RKO (cell line): Measurements from ENCODE around the gene UBA1.

Experiments
- DNase-seq: peaks from one replicate; pipeline ENCODE4 v3.0.0-alpha.2; 2016; ENCODE audit warnings: low spot score

UBA1 gene

DNA sequence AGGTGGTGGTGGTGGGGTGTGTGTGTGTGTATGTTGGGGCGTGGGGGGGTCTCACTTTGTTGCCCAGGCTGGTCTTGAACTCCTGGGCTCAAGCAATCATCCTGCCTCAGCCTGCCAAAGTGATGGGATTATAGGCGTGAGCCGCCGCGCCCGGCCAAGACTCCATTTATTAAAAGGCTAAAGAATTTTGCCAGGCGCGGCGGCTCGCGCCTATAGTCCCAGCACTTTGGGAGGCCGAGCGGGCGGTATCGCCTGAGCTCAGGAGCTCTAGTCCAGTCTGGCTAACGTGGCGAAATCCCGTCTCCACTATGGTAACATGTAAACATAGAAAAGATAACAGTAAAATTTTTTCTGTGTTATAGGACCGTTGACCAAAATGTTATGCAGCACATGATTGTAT, 3.7 kb upstream of the UBA1 start:
- DNase-seq: no peak

DNA sequence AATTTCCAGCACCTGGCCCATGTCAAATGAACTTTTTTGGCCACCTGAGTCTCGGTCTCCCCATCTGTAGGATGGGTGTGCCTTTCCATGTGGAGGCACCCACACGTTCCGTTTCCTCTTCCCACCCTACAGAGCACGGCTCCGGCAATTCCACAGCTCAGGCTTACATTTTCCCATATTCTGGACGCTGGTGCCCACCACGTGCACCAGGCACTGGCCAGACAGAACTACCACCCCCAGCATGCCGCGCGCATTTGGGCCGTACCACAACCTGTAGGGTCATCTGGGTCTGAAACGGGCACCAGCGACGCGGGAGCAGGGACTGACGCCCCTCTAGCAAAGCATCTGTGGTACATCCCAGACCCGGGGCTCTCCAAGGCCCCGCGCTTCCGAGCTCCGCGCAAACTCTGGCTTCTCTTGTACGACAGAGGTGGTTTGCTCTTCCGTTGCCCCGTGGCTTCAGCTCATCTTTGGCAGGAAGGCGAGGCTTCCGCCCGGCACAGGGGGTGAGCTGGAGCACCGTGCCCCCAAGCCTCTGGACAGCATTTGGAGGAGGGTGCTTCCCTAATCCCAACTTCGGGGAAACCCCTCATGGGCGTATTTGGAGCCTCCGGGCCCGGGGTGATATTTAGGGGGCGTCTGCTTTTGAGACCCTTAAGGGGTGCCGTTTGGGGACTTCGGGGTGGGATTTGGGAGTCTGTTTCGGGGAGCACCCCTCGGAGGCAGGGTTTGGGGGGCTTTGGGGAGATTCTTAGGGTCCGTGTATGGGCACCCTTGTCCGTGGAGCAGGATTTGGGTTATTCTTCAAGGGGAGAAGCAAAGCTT, 3.0 kb upstream of the UBA1 start:
- peak; percentile 95 for DNase-seq

DNA sequence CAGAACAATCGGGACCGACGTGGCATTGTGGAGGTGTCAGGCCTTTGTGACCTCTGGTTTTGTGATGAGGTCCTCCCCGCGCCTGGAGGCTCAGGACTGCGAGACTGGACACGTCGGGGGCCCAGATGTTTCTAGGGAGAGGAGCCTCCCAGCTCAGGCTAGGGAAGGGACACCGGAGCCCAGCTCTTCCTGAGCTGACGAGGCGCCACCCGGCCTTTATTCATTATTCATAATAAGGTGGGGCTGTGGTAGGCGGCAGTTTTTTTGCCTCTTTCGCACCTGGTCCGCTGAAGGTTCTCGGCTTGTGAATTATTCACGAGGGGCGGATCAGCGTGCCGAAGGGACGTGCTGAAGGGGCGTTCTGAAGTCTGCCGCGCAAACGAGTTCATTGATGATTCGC, 2.3 kb upstream of the UBA1 start:
- DNase-seq: peak; percentile 34

DNA sequence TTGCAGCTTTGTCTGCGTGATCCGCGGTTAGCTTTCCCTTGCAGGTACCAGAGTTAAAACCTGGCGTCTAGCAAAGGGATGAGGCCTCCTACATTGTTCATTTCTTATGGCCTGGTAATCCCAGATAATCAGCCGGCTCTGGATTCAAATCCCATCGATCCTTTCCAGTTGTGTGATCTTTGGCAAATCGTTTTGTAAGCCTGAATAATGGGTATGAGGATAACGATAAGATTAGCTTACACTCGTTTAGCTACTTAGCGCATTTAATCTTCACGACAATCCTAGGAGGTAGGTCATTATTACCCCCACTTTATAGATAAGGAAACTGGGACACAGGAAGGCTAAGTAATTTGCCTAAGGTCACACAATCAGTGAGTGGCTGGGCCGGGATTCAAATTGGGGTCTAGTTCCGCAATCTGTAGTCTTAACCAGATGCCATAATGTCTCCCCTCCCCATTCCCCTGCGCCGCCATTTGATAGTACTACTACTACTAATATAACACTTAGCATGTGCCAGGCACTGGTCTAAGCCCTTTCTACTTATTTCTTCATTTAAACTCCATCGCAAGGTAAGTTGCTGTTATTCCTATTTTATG, 1.7 kb upstream of the UBA1 start:
- DNase-seq: peak; percentile 36

DNA sequence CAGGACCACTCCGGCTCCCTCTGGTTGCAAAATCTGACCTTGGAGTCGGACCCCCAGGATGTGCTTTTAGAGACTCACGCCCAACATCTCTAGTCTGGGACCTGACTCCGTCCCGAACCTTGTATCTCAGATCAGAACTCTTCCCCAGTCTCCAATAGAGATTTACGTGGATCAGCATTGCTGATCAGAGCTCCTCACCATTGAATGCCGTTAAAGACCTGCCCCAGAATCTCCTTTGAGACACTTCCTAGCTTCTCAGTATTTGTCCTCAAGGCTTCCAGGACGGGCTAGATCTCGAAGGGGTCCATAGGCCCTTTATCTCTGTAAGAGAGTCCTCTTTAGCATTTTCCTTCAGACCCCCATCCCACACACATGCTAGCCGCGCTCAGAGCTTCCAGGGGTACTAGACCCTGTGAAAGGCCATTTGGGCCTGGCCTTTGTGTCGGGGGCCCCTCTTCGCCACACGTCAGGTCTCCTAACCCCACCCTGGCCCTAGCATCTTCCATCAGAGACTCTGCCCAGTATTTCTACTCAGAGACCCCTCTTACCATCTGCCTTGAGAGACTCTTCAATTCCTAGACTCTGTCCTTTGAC, 662 bp downstream of the UBA1 start:
- DNase-seq: peak; percentile 26

DNA sequence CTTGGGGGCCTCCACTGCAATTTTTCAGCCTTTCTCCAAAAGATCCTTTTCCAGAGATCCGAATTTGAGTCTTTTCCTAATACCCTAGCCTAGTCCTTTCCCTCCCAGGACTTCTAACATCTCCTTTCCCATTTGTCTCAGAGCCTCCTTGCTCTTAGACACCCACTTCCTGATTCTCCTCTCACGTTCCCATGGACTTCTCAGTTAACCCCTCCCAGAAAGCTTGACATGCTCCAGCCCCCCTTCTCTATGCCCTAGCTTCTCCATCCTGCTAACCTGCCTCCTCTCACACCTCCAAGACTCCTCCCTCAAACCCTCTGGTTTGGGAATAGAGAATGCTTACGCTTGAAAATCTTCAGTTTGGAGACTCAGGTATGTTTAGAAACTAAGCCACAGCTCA, 2.5 kb downstream of the UBA1 start:
- no peak for DNase-seq

DNA sequence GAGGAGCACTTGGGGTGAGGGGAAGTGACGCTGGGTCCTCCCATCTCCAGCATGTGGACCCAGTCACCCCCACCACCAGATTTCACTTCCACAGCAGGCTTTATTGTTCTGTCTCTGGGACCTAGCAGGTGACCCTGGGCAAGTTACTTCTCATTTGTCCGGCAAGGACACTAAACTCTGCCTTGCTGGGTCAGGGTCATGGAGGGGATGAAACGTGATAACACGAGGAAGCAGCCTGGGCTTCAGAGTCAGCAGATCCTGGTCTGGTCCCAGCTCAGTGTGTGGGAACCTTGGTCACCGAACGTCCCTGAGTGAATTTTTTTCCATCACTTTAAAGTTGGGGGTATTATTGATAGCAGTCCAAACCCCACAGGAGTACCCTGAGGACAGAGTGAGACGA, 3.9 kb downstream of the UBA1 start:
- DNase-seq: no peak

DNA sequence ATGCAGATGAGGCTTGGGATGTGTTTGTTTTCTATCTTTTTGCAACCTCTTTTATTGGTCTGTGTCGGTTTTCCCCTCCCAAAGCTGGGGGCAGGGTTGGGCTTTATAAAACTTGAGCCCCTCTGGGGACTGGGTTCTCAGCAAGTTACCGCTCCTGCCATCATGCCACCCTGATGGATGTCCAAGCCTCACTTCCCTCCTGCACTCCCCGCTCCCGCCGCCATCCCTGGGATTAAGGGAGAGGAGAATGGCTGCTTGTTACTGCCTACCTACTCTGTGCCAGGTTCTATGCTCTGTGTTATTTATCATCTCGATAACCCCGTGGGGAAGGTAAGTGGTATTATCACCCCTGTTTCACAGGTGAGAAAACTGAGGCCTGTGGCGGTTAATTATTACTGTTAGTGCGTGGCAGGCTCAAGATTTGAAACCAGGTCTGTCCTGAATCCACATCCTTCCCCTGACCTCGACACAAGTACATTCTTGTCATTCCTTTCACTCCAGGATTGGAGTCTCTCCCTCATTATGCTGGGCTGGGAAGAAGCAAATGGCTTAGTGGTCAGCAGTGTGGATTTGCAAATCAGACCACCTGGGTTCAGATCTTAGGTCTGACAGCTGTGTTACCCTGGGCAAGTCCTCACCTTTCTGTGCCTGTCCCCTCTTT, 4.5 kb downstream of the UBA1 start:
- DNase-seq: no peak

DNA sequence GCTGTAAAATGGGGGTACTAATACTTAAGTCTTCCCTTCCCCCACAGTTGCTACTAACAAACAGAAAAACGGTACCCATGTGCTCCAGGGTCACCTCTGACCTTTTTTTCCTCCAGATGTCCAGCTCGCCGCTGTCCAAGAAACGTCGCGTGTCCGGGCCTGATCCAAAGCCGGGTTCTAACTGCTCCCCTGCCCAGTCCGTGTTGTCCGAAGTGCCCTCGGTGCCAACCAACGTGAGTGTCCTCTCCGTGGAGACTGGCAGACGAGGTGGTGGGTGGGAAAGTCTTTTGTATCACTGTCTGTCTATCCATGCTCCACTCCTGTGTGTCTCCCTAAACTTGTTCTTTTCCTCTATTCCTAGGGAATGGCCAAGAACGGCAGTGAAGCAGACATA, 5.1 kb downstream of the UBA1 start:
- DNase-seq: no peak

DNA sequence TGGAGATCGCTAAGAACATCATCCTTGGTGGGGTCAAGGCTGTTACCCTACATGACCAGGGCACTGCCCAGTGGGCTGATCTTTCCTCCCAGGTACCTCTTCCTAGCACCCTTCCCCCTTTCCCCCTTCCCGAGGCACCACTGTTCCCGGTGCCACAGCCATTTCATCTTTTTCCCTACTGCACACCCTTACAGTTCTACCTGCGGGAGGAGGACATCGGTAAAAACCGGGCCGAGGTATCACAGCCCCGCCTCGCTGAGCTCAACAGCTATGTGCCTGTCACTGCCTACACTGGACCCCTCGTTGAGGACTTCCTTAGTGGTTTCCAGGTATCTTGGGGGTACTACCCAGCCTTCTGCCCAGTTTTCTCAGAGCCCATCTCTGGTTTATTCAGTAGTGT, 5.7 kb downstream of the UBA1 start:
- DNase-seq: no peak

DNA sequence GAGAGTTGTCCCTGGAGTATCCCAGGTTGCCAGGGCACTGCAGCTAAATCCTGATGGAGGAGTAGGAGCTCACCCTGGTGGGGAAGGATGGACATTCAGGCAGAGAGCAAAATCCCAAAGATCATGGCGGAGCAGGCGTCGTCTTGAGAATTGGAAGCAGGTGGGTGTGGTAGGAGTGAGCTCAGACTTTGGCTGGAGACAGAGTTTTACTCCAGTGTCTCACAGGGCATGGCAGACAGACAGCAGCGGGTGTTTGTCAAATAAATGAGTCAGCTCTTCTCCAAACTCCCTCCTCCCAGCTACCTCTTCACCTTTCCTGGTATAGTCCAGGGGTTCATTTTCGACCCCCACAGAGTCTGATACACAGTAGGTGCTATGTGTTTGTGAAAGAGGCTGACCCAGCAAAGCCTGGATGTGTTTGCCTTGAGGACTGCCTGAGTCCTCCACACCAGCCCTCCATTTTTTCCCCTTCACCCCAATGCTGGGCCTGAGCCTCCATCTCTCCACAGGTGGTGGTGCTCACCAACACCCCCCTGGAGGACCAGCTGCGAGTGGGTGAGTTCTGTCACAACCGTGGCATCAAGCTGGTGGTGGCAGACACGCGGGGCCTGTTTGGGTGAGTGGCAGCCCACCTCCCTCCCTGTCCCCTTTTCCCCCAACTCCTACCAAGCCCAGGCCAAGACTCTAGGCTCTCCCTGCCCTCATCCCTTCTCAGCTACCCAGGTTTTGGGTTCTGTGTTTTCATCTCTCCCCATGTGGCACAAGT, 6.9 kb downstream of the UBA1 start:
- peak; percentile 47 for DNase-seq

DNA sequence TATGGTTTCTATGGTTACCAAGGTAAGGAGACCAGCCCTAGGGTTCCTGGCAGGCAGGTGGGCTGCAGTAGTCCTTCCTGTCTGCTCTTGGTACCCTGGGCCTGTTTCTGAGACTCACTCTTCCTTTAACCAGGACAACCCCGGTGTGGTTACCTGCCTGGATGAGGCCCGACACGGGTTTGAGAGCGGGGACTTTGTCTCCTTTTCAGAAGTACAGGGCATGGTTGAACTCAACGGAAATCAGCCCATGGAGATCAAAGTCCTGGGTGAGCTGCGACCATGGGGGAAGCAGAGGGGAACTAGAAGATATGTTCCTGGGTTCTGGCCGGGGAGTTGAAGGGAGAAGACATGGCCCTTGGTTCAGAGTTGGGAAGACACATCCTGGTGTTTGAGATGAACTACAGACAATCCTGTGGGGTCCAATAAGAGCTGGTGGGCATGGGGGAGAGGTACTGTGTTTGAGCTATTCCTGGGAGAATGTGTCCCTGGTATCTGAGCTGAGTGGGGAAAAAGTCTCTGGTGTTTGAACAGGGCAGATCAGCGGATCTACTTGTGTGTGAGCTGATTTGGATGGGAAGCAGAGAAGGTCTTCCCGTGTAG, 7.8 kb downstream of the UBA1 start:
- DNase-seq: no peak

DNA sequence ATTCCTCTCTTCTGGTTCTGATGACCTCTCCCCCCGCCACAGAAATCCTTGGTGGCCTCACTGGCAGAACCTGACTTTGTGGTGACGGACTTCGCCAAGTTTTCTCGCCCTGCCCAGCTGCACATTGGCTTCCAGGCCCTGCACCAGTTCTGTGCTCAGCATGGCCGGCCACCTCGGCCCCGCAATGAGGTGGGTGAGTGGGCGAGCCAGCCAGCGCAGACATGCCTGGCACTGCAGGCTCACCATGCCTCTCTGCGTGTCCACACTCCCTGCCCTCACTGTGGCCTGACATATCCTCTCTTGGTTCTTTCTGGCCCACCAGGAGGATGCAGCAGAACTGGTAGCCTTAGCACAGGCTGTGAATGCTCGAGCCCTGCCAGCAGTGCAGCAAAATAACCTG, 8.7 kb downstream of the UBA1 start:
- no peak for DNase-seq

DNA sequence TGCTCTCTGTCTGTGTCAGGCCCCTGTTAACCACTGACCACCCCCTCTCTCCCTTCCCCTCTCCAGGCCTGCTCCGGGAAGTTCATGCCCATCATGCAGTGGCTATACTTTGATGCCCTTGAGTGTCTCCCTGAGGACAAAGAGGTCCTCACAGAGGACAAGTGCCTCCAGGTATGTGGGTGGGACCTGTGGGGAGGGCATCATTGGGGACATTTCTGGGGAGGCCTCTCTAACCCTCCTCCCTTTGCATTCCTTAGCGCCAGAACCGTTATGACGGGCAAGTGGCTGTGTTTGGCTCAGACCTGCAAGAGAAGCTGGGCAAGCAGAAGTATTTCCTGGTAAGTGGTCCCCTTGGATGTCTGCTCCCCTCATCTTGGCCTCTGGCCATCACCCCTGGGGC, 9.2 kb downstream of the UBA1 start:
- DNase-seq: no peak

DNA sequence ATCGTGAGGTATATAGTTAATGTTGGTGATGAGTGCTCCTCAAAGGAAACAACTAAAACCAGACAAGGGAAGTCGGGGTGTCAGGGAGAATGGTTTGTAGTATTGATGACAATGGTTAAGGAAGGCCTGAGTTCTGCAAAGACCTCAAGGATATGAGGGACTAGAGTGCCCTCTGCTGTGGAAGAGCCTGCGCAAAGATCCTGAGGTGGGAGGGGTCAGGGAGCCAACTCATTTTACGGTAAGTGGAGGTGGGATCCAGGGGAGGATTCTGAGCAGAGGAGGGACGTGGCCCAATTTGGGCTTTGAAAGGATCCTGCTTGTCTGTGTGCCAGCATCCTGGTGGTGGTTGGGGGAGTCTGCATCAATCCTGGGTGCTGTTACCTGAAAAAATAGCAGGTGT, 11.3 kb downstream of the UBA1 start:
- no peak for DNase-seq

DNA sequence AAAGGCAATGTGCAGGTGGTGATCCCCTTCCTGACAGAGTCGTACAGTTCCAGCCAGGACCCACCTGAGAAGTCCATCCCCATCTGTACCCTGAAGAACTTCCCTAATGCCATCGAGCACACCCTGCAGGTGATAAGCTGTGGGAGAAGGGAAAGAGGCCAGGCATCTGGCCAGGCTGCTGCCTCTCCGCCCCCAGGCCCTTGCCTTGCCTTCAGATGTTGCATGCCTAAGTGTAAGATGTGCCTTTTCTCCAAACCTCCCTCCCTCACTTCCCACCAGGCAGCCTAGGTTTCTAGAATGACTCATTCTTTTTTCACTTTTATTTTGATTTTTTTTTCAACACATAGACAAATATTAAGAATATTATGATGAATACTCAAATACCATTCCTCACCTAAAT, 12.7 kb downstream of the UBA1 start:
- no peak for DNase-seq

DNA sequence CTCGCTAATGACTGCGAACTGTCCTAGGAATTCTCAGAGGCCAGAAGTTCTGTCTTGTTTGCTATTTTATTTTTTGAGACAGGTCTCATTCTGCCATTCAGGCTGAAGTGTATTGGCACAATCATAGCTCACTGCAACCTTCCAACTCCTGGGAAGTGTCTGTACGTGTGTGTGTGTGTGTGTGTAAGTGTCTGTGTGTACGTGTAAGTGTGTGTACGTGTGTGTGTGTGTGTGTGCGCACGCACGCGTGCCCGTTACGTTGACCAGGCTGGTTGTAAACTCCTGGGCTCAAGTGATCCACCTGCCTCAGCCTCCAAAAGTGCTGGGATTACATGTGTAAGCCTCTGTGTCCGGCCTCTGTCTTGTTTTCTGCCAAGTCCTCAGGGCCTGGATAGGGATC, 14.5 kb downstream of the UBA1 start:
- no peak for DNase-seq

DNA sequence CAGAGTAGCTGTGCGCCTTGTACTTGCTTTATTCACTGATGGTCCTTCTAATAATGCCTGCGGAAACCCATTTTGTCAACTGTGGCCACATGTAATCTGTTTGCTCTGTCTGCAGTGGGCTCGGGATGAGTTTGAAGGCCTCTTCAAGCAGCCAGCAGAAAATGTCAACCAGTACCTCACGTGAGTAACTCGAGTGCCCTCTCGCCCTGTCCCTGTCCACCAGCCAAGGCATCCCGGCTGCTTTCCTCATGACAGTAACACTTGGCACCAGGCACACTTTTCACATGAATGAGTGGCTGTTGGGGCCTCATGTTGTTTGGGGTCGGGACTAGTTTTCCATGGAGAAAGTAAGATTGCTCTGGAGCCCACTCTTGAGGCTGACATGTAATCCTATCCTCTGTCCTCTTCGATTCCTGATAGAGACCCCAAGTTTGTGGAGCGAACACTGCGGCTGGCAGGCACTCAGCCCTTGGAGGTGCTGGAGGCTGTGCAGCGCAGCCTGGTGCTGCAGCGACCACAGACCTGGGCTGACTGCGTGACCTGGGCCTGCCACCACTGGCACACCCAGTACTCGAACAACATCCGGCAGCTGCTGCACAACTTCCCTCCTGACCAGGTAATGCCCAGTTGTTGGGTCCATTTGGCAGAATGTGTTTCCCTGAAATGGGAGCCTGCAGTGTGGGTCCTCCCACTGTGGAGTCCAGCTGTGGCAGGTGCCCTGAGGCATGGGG, 16.0 kb downstream of the UBA1 start:
- no peak for DNase-seq

DNA sequence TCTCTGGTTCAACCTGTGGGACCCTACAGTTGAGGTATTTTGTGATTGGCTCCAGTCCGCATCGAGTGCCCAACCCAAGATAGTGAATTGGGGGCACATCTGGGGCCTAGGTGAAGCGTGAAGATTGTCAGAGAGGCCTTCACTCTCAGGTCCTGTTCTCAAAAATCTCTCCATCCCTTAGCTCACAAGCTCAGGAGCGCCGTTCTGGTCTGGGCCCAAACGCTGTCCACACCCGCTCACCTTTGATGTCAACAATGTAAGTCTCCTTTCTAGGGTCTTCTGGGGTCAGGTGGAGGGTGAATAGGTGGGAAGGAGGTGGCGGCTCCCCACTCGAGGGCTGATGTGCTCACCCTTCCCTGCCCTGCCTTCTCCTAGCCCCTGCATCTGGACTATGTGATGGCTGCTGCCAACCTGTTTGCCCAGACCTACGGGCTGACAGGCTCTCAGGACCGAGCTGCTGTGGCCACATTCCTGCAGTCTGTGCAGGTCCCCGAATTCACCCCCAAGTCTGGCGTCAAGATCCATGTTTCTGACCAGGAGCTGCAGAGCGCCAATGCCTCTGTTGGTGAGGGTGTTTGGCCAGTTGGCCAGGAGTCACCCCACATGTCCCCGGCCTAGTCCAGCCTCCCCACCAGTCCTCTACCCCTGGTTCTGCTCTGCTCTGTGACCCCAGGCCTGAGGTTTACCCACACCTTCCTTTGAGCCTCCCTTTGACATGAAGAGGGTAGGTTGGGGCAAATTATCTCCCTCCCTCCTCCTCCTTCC, 17.2 kb downstream of the UBA1 start:
- no peak for DNase-seq
